IMR-90 (cell line): ENCODE data around the gene CFAP206.

Experiments
- BHLHE40 ChIP-seq: fragments of 150-350 bp; IDR thresholded peaks from 2 replicates; pipeline ENCODE4 v1.6.1; 2016; ENCODE audit warnings: mild to moderate bottlenecking, low read depth, low read length
- CEBPB ChIP-seq: IDR thresholded peaks from 2 replicates; pipeline ENCODE4 v1.6.1; 2012; ENCODE audit warnings: low read depth, low read length, improper control_type of control experiment
- CHD1 ChIP-seq: IDR thresholded peaks from 2 replicates; pipeline ENCODE4 v1.6.1; 2012; ENCODE audit warnings: low read depth, low read length, improper control_type of control experiment
- CTCF ChIP-seq: conservative IDR thresholded peaks from 2 replicates; pipeline ENCODE4 v1.5.1; 2012; ENCODE audit warnings: mild to moderate bottlenecking, low read depth, low read length, improper control_type of control experiment
- FOS ChIP-seq: fragments of 150-350 bp; IDR thresholded peaks from 2 replicates; pipeline ENCODE4 v1.6.1; 2016; ENCODE audit warnings: low read depth, low read length
- MAFK ChIP-seq: IDR thresholded peaks from 2 replicates; pipeline ENCODE4 v1.6.1; 2012; ENCODE audit warnings: low read depth, low read length, improper control_type of control experiment
- MXI1 ChIP-seq: IDR thresholded peaks from 2 replicates; pipeline ENCODE4 v1.6.1; 2012; ENCODE audit warnings: low read depth, mild to moderate bottlenecking, low read length, moderate library complexity, borderline replicate concordance
- POLR2A ChIP-seq: IDR thresholded peaks from 2 replicates; pipeline ENCODE4 v1.6.1; 2012; ENCODE audit warnings: mild to moderate bottlenecking, low read depth, low read length
- RAD21 ChIP-seq: IDR thresholded peaks from 2 replicates; pipeline ENCODE4 v1.6.1; 2012; ENCODE audit warnings: low read length, improper control_type of control experiment
- RCOR1 ChIP-seq: IDR thresholded peaks from 2 replicates; pipeline ENCODE4 v1.6.1; 2012; ENCODE audit warnings: mild to moderate bottlenecking, low read length, improper control_type of control experiment; ENCODE audit not compliant: insufficient replicate concordance
- RFX5 ChIP-seq: IDR thresholded peaks from 2 replicates; pipeline ENCODE4 v1.8.0; 2012; ENCODE audit warnings: low read depth, mild to moderate bottlenecking, low read length, moderate library complexity
- SMC3 ChIP-seq: fragments of 150-350 bp; IDR thresholded peaks from 2 replicates; pipeline ENCODE4 v1.6.1; 2016; ENCODE audit warnings: low read depth, mild to moderate bottlenecking, antibody characterized with exemption, low read length, moderate library complexity
- USF2 ChIP-seq: fragments of 150-350 bp; IDR thresholded peaks from 2 replicates; pipeline ENCODE4 v1.6.1; 2017; ENCODE audit warnings: mild to moderate bottlenecking, antibody characterized with exemption, low read length, low read depth

DNA sequence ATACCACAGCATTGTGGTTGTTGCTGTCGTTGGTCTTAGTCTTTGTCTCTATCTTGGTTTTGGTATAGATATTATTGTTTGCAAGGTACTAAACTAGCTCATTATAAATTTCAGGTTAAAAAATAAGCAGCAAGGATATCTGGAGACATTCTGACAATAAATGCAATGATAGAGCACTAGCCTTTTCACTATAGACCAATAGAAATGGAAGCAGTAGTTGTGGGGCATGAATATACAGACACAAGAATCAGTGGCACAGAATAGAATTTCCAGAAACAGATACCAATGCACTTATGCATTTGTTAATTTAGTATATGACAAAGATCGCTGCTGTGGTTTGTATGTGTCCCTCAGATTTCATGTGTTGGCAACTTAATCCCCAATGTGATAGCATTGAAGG is 31.1 kb upstream of the CFAP206 start:
- no peak for TF ChIP-seq POLR2A
- TF ChIP-seq FOS, result no peak
- TF ChIP-seq RFX5, result no peak
- no peak for TF ChIP-seq USF2
- no peak for TF ChIP-seq RAD21
- no peak for TF ChIP-seq CHD1
- TF ChIP-seq MAFK, result no peak
- TF ChIP-seq CEBPB, result no peak
- no peak for TF ChIP-seq BHLHE40
- no peak for TF ChIP-seq CTCF
- TF ChIP-seq MXI1, result no peak
- no peak for TF ChIP-seq RCOR1
- no peak for TF ChIP-seq SMC3
